Measurements from ENCODE around the gene FAM117A. TPM values are rescaled to one million over a fixed set of nuclear protein-coding genes. Genes with fewer than 3 reads are reported as not detected.
"Not testable (repeated sequence)": the region's sequence is repeated elsewhere in the genome, so short reads cannot be mapped to it uniquely, and the experiment has no call there.

Gene FAM117A
- total RNA-seq, 1 donor from 2014 or later: 6.0 TPM

DNA sequence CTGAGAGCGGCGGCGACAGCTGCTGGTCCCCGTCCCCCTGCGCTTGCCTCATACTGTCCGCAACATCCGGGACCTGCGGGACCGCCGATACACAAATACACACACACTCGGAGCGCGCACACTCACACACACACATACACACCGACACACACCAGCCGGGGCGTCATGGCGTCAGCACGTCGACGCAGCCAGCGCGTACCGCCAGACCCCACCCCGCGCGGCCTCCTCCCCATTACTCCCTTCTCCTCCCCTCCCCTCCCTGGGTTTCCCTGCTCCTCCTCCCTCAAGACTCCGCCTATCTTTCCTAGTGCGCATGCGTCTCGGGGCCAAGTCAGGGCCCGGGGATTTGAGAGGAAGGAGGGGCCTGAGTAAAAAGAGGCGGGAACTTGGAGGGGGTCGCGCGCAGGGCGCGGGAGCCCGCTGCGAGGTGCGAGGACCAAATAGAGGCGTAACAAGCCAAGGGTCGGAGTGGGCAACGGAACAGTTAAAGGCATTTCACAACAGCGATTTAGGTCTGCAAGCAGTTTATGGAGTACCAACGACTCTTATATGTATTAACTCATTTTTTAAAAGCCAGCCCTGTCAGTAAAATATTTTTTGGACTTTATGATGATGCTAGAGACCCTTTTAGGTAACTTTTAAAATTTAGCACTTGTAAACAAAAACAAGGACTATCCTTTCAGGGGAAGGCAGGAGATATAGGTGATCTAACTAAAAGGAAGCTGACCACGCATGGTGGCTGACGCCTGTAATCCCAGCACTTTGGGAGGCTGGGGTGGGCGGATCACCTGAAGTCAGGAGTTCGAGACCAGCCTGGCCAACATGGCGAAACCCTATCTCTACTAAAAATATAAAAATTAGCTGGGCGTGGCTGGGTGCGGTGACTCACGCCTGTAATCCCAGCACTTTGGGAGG lies 85.7 kb downstream of the FAM117A start, which contains the start of gene SPOP:
Gene SPOP, minus strand, starts transcription at position 165 of the 915 bp plus-strand sequence. CDS start 55,287 bp downstream, outside the sequence.
- DNase-seq (ENCODE audit: low read depth): peak; percentile 94

GRCh38 chr17:49677134-49677932 lies 86.6 kb downstream of the FAM117A start:
- DNase-seq (ENCODE audit: low read depth): peak; percentile 84

- peak; percentile 20 for DNase-seq (ENCODE audit: low read depth)
Observed at GRCh38 chr17:49676276-49676868, 87.6 kb downstream of the FAM117A start.

- DNase-seq (ENCODE audit: low read depth): no peak
Observed at GRCh38 chr17:49674507-49674906, 89.4 kb downstream of the FAM117A start.

- DNase-seq (ENCODE audit: low read depth): not testable (repeated sequence)
Observed at GRCh38 chr17:49673679-49674078, 90.3 kb downstream of the FAM117A start.

- no peak for DNase-seq (ENCODE audit: low read depth)
Observed at GRCh38 chr17:49670641-49671040, 93.3 kb downstream of the FAM117A start.

GRCh38 chr17:49670002-49670401 lies 93.9 kb downstream of the FAM117A start:
- DNase-seq (ENCODE audit: low read depth): no peak

GRCh38 chr17:49667854-49668253 lies 96.1 kb downstream of the FAM117A start:
- DNase-seq (ENCODE audit: low read depth): no peak

- no peak for DNase-seq (ENCODE audit: low read depth)
Observed at GRCh38 chr17:49664706-49665211, 99.2 kb downstream of the FAM117A start.

Other genes starting within 250 kb of the FAM117A start
- gene NXPH3, start 188.3 kb downstream of the FAM117A start, total RNA-seq: 0.10 TPM in 1 of 2 replicates, not detected in the other
- gene SPOP, start 86.0 kb downstream of the FAM117A start, total RNA-seq: 40.3 and 54.2 TPM in 2 replicates
- gene SLC35B1, start 56.2 kb downstream of the FAM117A start, total RNA-seq: 34.9 and 65.8 TPM in 2 replicates
- gene KAT7, start 24.6 kb upstream of the FAM117A start, total RNA-seq: 21.0 and 47.6 TPM in 2 replicates
- gene TAC4, start 83.9 kb upstream of the FAM117A start, total RNA-seq: not detected in 2 replicates
- gene DLX4, start 205.1 kb upstream of the FAM117A start, total RNA-seq: 0.25 TPM in 1 of 2 replicates, not detected in the other
- gene DLX3, start 231.1 kb upstream of the FAM117A start, total RNA-seq: not detected in 2 replicates